GM12874 (cell line): ENCODE results near the gene TUFT1.

Experiments used
- TF ChIP-seq, protein P1 (sequence below): IDR thresholded peaks from 2 replicates; pipeline ENCODE4 v1.5.1; 2011; ENCODE audit warnings: low read depth, mild to moderate bottlenecking, control low read depth, low read length, moderate library complexity; ENCODE audit not compliant: insufficient read depth

The TUFT1 gene, protein sequence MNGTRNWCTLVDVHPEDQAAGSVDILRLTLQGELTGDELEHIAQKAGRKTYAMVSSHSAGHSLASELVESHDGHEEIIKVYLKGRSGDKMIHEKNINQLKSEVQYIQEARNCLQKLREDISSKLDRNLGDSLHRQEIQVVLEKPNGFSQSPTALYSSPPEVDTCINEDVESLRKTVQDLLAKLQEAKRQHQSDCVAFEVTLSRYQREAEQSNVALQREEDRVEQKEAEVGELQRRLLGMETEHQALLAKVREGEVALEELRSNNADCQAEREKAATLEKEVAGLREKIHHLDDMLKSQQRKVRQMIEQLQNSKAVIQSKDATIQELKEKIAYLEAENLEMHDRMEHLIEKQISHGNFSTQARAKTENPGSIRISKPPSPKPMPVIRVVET

DNA sequence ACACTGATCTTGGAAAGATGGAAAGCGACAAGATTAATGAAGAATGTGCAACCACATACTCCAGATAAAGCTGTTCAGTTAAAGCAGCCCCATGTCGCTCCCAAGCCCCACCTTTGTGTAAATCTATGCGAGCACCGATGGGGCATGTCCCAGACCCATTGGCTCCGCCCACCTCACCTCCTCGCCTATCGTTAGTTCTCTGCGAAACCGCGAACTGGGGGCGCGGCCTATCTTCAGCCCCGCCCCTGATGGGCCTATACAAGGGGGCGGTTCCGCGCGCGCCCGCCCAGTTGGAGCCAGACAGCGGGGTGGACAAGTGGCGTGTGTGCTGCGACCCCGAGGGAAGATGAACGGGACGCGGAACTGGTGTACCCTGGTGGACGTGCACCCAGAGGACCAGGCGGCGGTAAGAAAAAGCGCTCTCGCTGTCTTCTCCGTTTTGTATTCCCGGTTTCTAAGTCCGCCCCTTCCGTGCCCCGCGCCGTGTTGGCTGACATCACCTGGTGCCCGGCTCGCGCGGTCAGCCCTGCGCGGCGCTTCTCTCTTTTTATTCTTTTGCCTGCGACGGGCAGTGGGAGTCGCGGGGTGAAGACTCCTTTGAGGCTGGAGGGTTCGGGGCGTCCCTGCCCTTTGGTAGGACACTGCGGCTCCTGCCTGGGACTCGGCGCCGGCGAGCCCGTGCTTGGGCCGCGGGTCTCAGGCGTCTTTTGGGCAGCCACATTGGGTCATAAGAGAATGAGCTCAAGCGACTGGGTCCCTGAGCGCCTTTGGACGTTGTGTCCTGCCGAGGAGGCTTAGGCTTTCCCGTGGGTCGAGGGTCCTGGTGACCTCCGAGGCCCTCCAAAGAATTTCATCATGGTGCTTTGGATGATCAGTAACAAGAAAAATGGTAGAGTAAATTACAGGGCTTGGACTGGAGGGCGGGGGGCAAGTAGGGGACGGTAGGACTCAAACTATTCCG is at the start of gene TUFT1:
Gene TUFT1 (plus strand): TSS at position 289 of the 961 bp plus-strand sequence. CDS start 58 bp downstream, at position 347.
- TF ChIP-seq, protein P1, sequence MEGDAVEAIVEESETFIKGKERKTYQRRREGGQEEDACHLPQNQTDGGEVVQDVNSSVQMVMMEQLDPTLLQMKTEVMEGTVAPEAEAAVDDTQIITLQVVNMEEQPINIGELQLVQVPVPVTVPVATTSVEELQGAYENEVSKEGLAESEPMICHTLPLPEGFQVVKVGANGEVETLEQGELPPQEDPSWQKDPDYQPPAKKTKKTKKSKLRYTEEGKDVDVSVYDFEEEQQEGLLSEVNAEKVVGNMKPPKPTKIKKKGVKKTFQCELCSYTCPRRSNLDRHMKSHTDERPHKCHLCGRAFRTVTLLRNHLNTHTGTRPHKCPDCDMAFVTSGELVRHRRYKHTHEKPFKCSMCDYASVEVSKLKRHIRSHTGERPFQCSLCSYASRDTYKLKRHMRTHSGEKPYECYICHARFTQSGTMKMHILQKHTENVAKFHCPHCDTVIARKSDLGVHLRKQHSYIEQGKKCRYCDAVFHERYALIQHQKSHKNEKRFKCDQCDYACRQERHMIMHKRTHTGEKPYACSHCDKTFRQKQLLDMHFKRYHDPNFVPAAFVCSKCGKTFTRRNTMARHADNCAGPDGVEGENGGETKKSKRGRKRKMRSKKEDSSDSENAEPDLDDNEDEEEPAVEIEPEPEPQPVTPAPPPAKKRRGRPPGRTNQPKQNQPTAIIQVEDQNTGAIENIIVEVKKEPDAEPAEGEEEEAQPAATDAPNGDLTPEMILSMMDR: no peak

DNA sequence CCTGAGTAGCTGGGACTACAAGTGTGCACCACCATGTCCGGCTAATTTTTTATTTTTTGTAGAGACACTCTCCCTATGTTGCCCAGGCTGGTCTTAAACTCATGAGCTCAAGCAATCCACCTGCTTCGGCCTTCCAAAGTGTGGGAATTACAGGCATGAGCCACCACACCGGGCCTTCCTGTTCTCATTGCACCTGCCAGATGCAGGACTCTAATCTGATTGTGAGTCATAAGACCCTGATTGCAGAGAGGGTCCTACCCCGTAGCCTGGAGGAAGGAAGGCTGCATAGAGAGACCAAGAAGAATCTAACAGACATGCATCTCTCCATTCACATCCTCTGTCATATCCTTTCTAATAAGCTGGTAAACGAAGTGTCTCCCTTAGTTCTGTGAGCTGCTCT is 48.5 kb upstream of the TUFT1 start:
- TF ChIP-seq, protein P1: no peak

DNA sequence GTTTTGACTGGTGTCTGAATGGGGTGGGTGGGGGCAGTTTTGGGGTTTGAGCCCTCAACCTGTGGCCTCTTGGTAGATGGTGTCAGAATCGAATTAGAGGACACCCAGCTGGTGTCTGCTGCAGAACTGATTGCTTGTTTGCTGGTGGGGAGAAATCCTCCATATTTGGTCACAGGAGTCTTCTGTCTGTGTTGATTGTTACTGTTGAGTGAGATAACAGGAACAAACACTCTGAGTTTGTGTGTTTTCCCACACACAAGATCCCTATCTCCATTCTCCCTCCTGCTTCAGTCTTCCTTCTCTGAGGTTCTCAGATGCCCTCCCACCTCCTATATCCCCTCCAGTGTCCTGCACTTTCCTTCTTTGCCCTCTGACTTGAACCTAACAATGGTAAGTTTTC is 48.0 kb upstream of the TUFT1 start:
- TF ChIP-seq, protein P1: no peak

DNA sequence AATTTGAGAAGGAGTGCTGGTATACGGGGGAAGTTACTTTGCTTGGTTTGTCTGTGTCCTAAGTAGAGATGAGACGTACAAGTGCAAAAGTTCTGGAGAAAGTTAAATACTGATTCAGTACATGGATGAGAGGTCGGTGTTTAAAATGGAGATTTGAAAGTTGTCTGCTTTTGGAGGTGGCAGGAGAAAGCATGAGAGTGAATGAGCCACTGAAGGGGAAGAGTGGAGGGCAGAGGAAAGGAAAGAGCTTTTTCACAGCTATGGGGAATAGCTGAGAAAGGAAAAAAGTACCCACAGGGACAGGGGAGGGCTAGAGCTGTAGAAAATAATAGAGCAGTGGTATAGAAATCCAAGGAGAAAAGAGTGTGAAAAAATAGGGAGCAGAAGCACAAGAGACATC is 47.1 kb upstream of the TUFT1 start:
- TF ChIP-seq, protein P1: no peak

DNA sequence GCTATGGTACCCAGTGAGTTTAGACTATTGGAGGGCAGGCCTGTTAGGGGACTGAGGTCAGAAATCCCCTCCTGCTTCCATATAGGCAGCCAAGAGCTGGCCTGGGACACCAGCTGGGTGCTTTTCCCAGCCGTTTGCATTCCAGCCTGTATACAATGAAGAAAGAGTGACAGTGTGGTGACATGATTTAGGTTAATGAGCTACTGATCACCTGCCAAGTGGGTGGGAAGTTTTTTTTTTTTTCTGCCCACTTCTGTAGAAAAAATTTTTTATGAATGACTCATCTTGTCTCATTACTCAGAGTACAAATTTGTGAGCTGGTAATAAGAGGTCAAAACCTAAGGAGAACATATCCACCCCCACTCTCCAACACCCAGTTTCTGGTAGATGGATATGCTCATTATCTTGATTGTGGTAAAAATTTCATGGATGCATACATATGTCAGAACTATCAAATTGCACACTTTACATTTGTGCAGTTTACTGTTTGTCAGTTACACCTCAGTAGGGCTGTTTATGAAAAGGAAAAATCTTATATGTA is 45.3 kb upstream of the TUFT1 start:
- TF ChIP-seq, protein P1: no peak

DNA sequence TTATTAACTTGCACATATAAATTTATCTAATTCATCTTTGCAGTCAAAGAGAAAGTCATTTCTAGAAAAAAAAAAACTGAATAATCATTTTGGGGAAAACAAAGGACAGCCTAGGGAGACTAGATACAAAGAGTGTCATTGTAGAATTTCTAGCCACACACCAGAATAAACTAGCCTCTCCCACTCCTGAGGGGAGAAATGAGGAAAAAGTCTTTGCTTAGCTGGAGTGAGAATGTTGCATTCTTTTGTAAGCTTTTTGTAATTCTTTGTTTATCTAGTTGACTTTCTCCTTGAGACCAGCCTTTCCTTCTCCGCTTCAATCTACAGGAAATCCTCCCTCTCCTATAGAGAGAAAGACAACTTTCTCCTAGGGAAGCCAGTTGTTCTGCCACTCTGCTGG is 44.8 kb upstream of the TUFT1 start:
- TF ChIP-seq, protein P1: no peak

DNA sequence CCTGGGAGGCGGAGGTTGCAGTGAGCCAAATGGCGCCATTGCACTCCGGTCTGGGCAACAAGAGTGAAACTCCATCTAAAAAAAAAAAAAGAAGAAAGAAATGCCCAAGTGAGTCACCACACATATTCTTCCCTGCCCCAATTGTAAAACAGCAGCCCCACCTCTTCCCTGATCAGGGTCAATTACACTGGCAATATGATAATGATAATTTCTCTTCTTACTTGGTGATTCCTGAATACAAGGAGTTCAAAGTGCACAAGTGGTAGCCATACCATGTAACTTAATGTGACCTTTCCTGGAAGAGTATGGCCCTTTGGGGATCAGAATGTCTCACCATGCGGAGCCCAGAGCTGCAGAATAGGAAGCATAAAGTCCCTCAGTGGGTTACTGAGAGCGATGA is 40.7 kb upstream of the TUFT1 start:
- TF ChIP-seq, protein P1: no peak
